Stimulated activated memory B cell treated with anti-CD40 and anti-IgM and Interleukin-4, amounts not matched to agents 10 μg/mL and 1 μg/mL and 100 μg/mL, for 72 hours (primary cell): ENCODE results near the gene LTK.
A peak's percentile ranks its signal among the peaks of the same experiment; 100 is the strongest.

Experiments used
- ATAC-seq: fragments of 150-1000 bp; cut with Tn5 transposase; 2 replicates; pipeline ENCODE4 v1.10.0; 2021
- H3K27ac Mint-ChIP-seq: one replicate; pipeline ENCODE4 v1.8.0; 2022; ENCODE audit warnings: mild to moderate bottlenecking, mixed read lengths
- H3K27me3 Mint-ChIP-seq: one replicate; pipeline ENCODE4 v1.8.0; 2022; ENCODE audit warnings: mixed read lengths
- H3K36me3 Mint-ChIP-seq: one replicate; pipeline ENCODE4 v1.8.0; 2022; ENCODE audit warnings: mixed read lengths
- H3K4me1 Mint-ChIP-seq: one replicate; pipeline ENCODE4 v1.8.0; 2022; ENCODE audit warnings: mixed read lengths
- H3K4me3 Mint-ChIP-seq: one replicate; pipeline ENCODE4 v1.8.0; 2022; ENCODE audit warnings: mild to moderate bottlenecking, moderate library complexity, mixed read lengths
- H3K9me3 Mint-ChIP-seq: one replicate; pipeline ENCODE4 v1.8.0; 2022; ENCODE audit warnings: mixed read lengths

The LTK gene

GRCh38 chr15:41546851-41547786 lies 33.5 kb upstream of the LTK start:
- Mint-ChIP-seq H3K9me3 (no peaks in the 10 kb centered on the region), H3K27ac (no peak overlapping the region), H3K4me3 (no peak overlapping the region), H3K36me3 (no peaks in the 10 kb centered on the region), H3K4me1 (peaks cover 12% of the 10 kb centered on the region), H3K27me3 (no peaks in the 10 kb centered on the region)
- ATAC-seq, result no peak

GRCh38 chr15:41545218-41545617 lies 31.6 kb upstream of the LTK start:
- Mint-ChIP-seq H3K27ac (peak overlapping the region; percentile 87), H3K4me1 (peaks cover 12% of the 10 kb centered on the region), H3K36me3 (no peaks in the 10 kb centered on the region), H3K27me3 (no peaks in the 10 kb centered on the region), H3K9me3 (no peaks in the 10 kb centered on the region), H3K4me3 (peak overlapping the region; percentile 95)
- ATAC-seq, result no peak

GRCh38 chr15:41544650-41545015 lies 31.0 kb upstream of the LTK start:
- Mint-ChIP-seq H3K4me1 (peaks cover 12% of the 10 kb centered on the region), H3K27me3 (no peaks in the 10 kb centered on the region), H3K27ac (peak overlapping the region; percentile 87), H3K9me3 (no peaks in the 10 kb centered on the region), H3K36me3 (no peaks in the 10 kb centered on the region), H3K4me3 (peak overlapping the region; percentile 95)
- ATAC-seq, result no peak

- Mint-ChIP-seq H3K4me1 (peaks cover 17% of the 10 kb centered on the region), H3K4me3 (peak overlapping the region; percentile 95), H3K36me3 (no peaks in the 10 kb centered on the region), H3K27me3 (no peaks in the 10 kb centered on the region), H3K9me3 (no peaks in the 10 kb centered on the region), H3K27ac (peak overlapping the region; percentile 87)
- no peak for ATAC-seq
These were observed 29.9 kb upstream of the LTK start for GRCh38 chr15:41543521-41543870.

GRCh38 chr15:41536866-41537265 lies 23.2 kb upstream of the LTK start:
- H3K27ac Mint-ChIP-seq, result no peak overlapping the region
- H3K36me3 Mint-ChIP-seq, result peaks cover 35% of the 10 kb centered on the region
- H3K27me3 Mint-ChIP-seq, result no peaks in the 10 kb centered on the region
- H3K4me3 Mint-ChIP-seq, result no peak overlapping the region
- no peaks in the 10 kb centered on the region for H3K9me3 Mint-ChIP-seq
- no peak for ATAC-seq
- peaks cover 5% of the 10 kb centered on the region for H3K4me1 Mint-ChIP-seq

- no peaks in the 10 kb centered on the region for H3K27me3 Mint-ChIP-seq
- H3K4me3 Mint-ChIP-seq, result no peak overlapping the region
- H3K36me3 Mint-ChIP-seq, result peaks cover 44% of the 10 kb centered on the region
- H3K9me3 Mint-ChIP-seq, result no peaks in the 10 kb centered on the region
- H3K27ac Mint-ChIP-seq, result no peak overlapping the region
- H3K4me1 Mint-ChIP-seq, result peaks cover 15% of the 10 kb centered on the region
- ATAC-seq, result no peak
These were observed 21.9 kb upstream of the LTK start for GRCh38 chr15:41535544-41535943.

- H3K36me3 Mint-ChIP-seq, result peaks cover 64% of the 10 kb centered on the region
- peak overlapping the region; percentile 59 for H3K27ac Mint-ChIP-seq
- H3K4me3 Mint-ChIP-seq, result no peak overlapping the region
- H3K4me1 Mint-ChIP-seq, result peaks cover 19% of the 10 kb centered on the region
- no peaks in the 10 kb centered on the region for H3K27me3 Mint-ChIP-seq
- no peak for ATAC-seq
- H3K9me3 Mint-ChIP-seq, result no peaks in the 10 kb centered on the region
These were observed 16.8 kb upstream of the LTK start for GRCh38 chr15:41530363-41530956.

GRCh38 chr15:41523097-41523496 lies 9.5 kb upstream of the LTK start:
- Mint-ChIP-seq H3K27ac (no peak overlapping the region), H3K36me3 (peaks cover 53% of the 10 kb centered on the region), H3K27me3 (no peaks in the 10 kb centered on the region), H3K9me3 (no peaks in the 10 kb centered on the region), H3K4me1 (no peaks in the 10 kb centered on the region), H3K4me3 (no peak overlapping the region)
- no peak for ATAC-seq

- no peak for ATAC-seq
- no peak overlapping the region for H3K27ac Mint-ChIP-seq
- H3K36me3 Mint-ChIP-seq, result peaks cover 53% of the 10 kb centered on the region
- no peaks in the 10 kb centered on the region for H3K4me1 Mint-ChIP-seq
- H3K4me3 Mint-ChIP-seq, result no peak overlapping the region
- H3K9me3 Mint-ChIP-seq, result no peaks in the 10 kb centered on the region
- H3K27me3 Mint-ChIP-seq, result no peaks in the 10 kb centered on the region
These were observed 8.0 kb upstream of the LTK start for GRCh38 chr15:41521614-41522013.

GRCh38 chr15:41520636-41521035 lies 7.0 kb upstream of the LTK start:
- H3K27me3 Mint-ChIP-seq, result no peaks in the 10 kb centered on the region
- no peaks in the 10 kb centered on the region for H3K4me1 Mint-ChIP-seq
- H3K36me3 Mint-ChIP-seq, result peaks cover 53% of the 10 kb centered on the region
- H3K9me3 Mint-ChIP-seq, result no peaks in the 10 kb centered on the region
- no peak overlapping the region for H3K27ac Mint-ChIP-seq
- ATAC-seq, result no peak
- no peak overlapping the region for H3K4me3 Mint-ChIP-seq

GRCh38 chr15:41517895-41518449 lies 4.3 kb upstream of the LTK start:
- Mint-ChIP-seq H3K9me3 (no peaks in the 10 kb centered on the region), H3K36me3 (peaks cover 42% of the 10 kb centered on the region), H3K27ac (no peak overlapping the region), H3K4me3 (no peak overlapping the region), H3K4me1 (peaks cover 15% of the 10 kb centered on the region), H3K27me3 (peaks cover 9% of the 10 kb centered on the region)
- ATAC-seq, result no peak

GRCh38 chr15:41512940-41513505 lies 604 bp downstream of the LTK start:
- Mint-ChIP-seq H3K27me3 (peaks cover 21% of the 10 kb centered on the region), H3K4me1 (peaks cover 27% of the 10 kb centered on the region), H3K9me3 (no peaks in the 10 kb centered on the region), H3K4me3 (peak overlapping the region; percentile 80), H3K27ac (peak overlapping the region; percentile 53), H3K36me3 (peaks cover 20% of the 10 kb centered on the region)
- ATAC-seq, result peak; percentile 60

GRCh38 chr15:41512512-41512939 lies 1.1 kb downstream of the LTK start:
- H3K27ac Mint-ChIP-seq, result peak overlapping the region; percentile 53
- H3K36me3 Mint-ChIP-seq, result peaks cover 16% of the 10 kb centered on the region
- H3K9me3 Mint-ChIP-seq, result no peaks in the 10 kb centered on the region
- peaks cover 21% of the 10 kb centered on the region for H3K27me3 Mint-ChIP-seq
- peak overlapping the region; percentile 80 for H3K4me3 Mint-ChIP-seq
- H3K4me1 Mint-ChIP-seq, result peaks cover 27% of the 10 kb centered on the region
- no peak for ATAC-seq

- peak overlapping the region; percentile 80 for H3K4me3 Mint-ChIP-seq
- H3K27me3 Mint-ChIP-seq, result peaks cover 21% of the 10 kb centered on the region
- H3K36me3 Mint-ChIP-seq, result peaks cover 10% of the 10 kb centered on the region
- no peak for ATAC-seq
- no peaks in the 10 kb centered on the region for H3K9me3 Mint-ChIP-seq
- peaks cover 27% of the 10 kb centered on the region for H3K4me1 Mint-ChIP-seq
- no peak overlapping the region for H3K27ac Mint-ChIP-seq
These were observed 1.7 kb downstream of the LTK start for GRCh38 chr15:41511899-41512369.

- Mint-ChIP-seq H3K9me3 (no peaks in the 10 kb centered on the region), H3K4me1 (peaks cover 27% of the 10 kb centered on the region), H3K27me3 (peaks cover 21% of the 10 kb centered on the region), H3K36me3 (peaks cover 5% of the 10 kb centered on the region), H3K27ac (no peak overlapping the region), H3K4me3 (no peak overlapping the region)
- no peak for ATAC-seq
These were observed 2.2 kb downstream of the LTK start for GRCh38 chr15:41511331-41511898.
